GM12873 (cell line): ENCODE results near the gene PPP1R8.

Source experiments
- TF ChIP-seq, protein P1 (sequence below): IDR thresholded peaks from 2 replicates; pipeline ENCODE4 v1.5.1; 2012; ENCODE audit warnings: low read depth, mild to moderate bottlenecking, moderate library complexity, low read length, control low read depth; ENCODE audit not compliant: insufficient read depth; ENCODE audit errors: missing control alignments

Gene PPP1R8

GRCh38 chr1:27830621-27831440 is at the start of gene PPP1R8:
PPP1R8 (plus strand) TSS chr1:27830782; CDS start chr1:27830836, 54 bp downstream.
- TF ChIP-seq, protein P1, sequence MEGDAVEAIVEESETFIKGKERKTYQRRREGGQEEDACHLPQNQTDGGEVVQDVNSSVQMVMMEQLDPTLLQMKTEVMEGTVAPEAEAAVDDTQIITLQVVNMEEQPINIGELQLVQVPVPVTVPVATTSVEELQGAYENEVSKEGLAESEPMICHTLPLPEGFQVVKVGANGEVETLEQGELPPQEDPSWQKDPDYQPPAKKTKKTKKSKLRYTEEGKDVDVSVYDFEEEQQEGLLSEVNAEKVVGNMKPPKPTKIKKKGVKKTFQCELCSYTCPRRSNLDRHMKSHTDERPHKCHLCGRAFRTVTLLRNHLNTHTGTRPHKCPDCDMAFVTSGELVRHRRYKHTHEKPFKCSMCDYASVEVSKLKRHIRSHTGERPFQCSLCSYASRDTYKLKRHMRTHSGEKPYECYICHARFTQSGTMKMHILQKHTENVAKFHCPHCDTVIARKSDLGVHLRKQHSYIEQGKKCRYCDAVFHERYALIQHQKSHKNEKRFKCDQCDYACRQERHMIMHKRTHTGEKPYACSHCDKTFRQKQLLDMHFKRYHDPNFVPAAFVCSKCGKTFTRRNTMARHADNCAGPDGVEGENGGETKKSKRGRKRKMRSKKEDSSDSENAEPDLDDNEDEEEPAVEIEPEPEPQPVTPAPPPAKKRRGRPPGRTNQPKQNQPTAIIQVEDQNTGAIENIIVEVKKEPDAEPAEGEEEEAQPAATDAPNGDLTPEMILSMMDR: no peak

DNA sequence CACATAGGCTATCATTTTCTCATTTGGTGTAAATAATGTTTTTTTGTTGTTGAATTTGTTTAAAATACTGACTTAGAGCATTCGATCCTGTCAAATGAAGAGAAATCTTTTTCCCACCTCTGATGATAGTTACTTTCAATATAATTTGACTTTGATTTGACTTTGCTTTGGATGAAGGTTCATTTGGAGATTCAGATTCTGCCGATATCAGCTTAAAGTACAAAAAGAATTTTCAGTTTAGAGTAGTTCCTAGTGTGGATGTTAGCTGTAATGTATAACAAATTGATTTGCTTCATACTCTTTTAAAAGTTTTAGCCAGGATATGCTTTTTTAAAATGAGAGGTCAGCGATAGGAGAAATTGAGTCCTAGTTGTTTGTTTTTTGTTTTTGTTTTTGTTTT is 47.6 kb upstream of the PPP1R8 start:
- TF ChIP-seq, protein P1: no peak

DNA sequence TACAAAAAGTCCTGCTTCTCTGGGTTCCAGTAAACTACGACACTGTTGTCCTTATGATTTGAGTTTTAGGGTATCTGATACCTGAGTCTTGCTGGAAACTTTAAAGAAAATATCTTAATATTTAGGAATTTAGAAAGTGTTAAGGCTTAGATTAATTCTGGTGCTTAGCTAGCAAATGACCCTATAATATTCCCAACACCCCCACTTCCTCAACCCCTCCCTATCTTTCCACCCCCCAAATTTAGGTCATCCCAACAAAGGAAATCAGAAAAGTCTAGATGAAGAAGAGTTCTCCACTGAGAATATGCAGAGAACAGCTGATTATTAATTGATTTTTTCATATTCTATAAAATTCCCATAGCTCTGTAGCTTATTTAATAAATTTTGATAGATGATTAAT is 45.9 kb upstream of the PPP1R8 start:
- TF ChIP-seq, protein P1: no peak

GRCh38 chr1:27785781-27786455 is 44.7 kb upstream of the PPP1R8 start:
- TF ChIP-seq, protein P1: no peak

- TF ChIP-seq, protein P1: no peak
Observed at GRCh38 chr1:27787895-27788294, 42.7 kb upstream of the PPP1R8 start.

DNA sequence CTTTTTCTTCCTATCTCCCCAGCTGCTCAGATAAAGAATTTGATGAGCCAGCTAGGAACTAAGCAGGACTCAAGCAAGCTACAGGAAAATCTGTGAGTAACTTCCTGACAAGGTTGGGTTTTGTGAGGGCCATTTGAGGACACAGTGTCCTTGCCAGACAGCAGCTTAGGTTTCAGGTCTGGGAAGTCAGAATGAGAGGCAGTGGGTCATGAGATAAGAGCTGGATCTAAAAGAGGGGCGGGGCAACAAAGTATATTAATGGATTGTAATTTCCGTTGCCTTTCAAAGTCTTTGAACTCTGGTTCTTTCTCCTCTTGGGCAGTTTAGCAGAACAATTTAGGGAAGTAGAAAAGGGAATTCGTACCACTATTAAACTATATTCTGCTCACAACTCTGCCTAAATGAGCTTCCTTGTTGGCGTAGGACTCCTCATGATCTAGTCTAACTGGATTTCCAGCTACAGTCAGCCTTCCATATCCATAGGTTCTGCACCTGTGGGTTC is 41.0 kb upstream of the PPP1R8 start:
- TF ChIP-seq, protein P1: no peak

DNA sequence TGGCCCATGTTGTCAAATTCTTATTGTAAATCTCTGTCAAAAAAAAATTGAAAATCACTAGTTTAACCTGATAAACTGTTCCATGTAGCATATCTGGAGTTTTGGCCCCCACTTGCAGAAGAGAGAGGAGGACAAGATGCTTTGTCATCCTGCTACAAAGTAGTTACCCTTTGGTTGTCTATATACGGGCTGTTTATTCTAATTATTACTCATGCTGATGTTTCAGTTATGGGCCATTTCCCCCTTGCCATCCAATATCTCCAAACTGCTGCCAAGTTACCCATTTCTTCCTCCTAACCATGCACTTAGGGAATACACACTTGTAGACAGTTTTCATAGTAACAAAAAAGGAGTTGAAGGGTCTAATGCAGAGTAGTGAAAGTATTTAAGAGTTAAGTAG is 35.0 kb upstream of the PPP1R8 start:
- TF ChIP-seq, protein P1: no peak
